ENCODE data around the gene GREB1L.
"Not testable (repeated sequence)": the region's sequence is repeated elsewhere in the genome, so short reads cannot be mapped to it uniquely, and the experiment has no call there.

Gene GREB1L

DNA sequence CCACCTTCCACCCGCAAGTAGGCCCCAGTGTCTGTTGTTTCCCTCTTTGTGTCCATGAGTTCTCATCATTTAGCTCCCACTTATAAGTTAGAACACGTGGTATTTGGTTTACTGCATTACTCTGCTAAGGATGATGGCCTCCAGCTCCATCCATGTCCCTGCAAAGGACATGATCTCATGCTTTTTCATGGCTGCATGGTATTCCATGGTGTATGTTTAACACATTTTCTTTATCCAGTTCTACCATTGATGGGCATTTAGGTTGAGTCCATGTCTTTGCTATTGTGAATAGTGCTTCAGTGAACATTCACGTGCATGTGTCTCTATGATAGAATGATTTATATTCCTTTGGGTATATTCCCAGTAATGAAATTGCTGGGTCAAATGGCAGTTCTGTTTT lies 69.9 kb downstream of the GREB1L start:
- not testable (repeated sequence) for H2BK15ac ChIP-seq (ENCODE audit: low read length); H3K4ac ChIP-seq (ENCODE audit: low read length); H4K8ac ChIP-seq (ENCODE audit: low read depth, low read length); H2BK120ac ChIP-seq (ENCODE audit: low read depth, low read length); H2AFZ ChIP-seq (ENCODE audit: low read length); H2BK12ac ChIP-seq (ENCODE audit: low read length); H3K27me3 ChIP-seq (ENCODE audit: control insufficient read depth in 3 of 3, insufficient read depth in 3 of 3, low read depth in 1 of 3, low read length in 3 of 3); H3K23ac ChIP-seq (ENCODE audit: low read depth, low read length, poor library complexity); H3K9me3 ChIP-seq (replicated peaks in 1 of 2; ENCODE audit: control insufficient read depth in 2 of 2, insufficient read depth in 1 of 2, low read depth in 1 of 2, low read length in 2 of 2); H3K9ac ChIP-seq (ENCODE audit: low read depth, low read length, poor library complexity); H3K14ac ChIP-seq (ENCODE audit: low read length); H3K4me3 ChIP-seq (ENCODE audit: low read length in 2 of 2); H3K79me1 ChIP-seq (ENCODE audit: low read depth, low read length); H3K18ac ChIP-seq (ENCODE audit: low read length); H4K91ac ChIP-seq (ENCODE audit: low read depth, low read length, poor library complexity); H3K4me2 ChIP-seq (ENCODE audit: insufficient read depth, low read length, poor library complexity, severe bottlenecking); H2AK5ac ChIP-seq (ENCODE audit: low read depth, low read length); H3K27ac ChIP-seq (replicated peaks; ENCODE audit: low read length); H2BK5ac ChIP-seq (ENCODE audit: low read length); DNase-seq (ENCODE audit: low spot score)
- peaks cover 18 to 23% of the 10 kb centered on the region in 2 donors for H3K4me1 ChIP-seq (ENCODE audit: control insufficient read depth in 2 of 2, insufficient read depth in 1 of 2, low read depth in 1 of 2, low read length in 2 of 2)
- peaks cover 4 to 49% of the 10 kb centered on the region in 2 donors for H3K36me3 ChIP-seq (replicated peaks in 1 of 2; ENCODE audit: control insufficient read depth in 2 of 2, insufficient read depth in 2 of 2, low read length in 2 of 2)
- no CpG with 5 or more reads among the region's 3 CpGs for WGBS, 2 donors (ENCODE audit: extremely low coverage in 2 of 2, insufficient read length in 2 of 2, insufficient replicate concordance in 1 of 2)

DNA sequence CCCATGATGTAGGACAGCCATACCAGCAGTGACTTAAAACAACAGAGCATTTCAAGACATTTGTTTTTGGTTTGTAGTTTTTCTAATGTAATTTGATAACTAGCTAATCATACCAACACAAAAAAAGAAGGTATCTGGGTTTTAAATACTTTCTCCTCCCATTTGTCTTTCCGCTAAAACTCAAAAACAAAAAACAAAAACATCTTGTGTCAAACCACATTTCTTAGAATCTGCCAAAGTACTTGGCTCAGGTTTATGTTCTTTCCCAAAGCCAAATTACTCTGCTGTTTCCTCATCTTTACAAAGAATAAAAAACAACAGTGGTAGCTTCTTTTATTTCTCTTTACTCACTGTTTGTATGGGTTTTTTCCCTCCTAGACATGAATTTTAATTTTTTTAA lies 71.5 kb downstream of the GREB1L start:
- Histone ChIP-seq H3K4me2 (ENCODE audit: insufficient read depth, low read length, poor library complexity, severe bottlenecking) (no peak overlapping the region), H2BK5ac (ENCODE audit: low read length) (no peak overlapping the region), H2BK15ac (ENCODE audit: low read length) (no peak overlapping the region), H3K14ac (ENCODE audit: low read length) (no peak overlapping the region), H2AK5ac (ENCODE audit: low read depth, low read length) (no peak overlapping the region), H3K9me3 (replicated peaks in 1 of 2; ENCODE audit: control insufficient read depth in 2 of 2, insufficient read depth in 1 of 2, low read depth in 1 of 2, low read length in 2 of 2) (peaks cover 0 to 10% of the 10 kb centered on the region in 2 donors), H2AFZ (ENCODE audit: low read length) (no peak overlapping the region), H3K27ac (replicated peaks; ENCODE audit: low read length) (no peak overlapping the region), H3K36me3 (replicated peaks in 1 of 2; ENCODE audit: control insufficient read depth in 2 of 2, insufficient read depth in 2 of 2, low read length in 2 of 2) (peaks cover 4 to 50% of the 10 kb centered on the region in 2 donors), H3K4ac (ENCODE audit: low read length) (no peak overlapping the region), H3K4me1 (ENCODE audit: control insufficient read depth in 2 of 2, insufficient read depth in 1 of 2, low read depth in 1 of 2, low read length in 2 of 2) (peaks cover 9 to 10% of the 10 kb centered on the region in 2 donors), H3K23ac (ENCODE audit: low read depth, low read length, poor library complexity) (no peak overlapping the region), H4K8ac (ENCODE audit: low read depth, low read length) (no peak overlapping the region), H3K27me3 (ENCODE audit: control insufficient read depth in 3 of 3, insufficient read depth in 3 of 3, low read depth in 1 of 3, low read length in 3 of 3) (no peaks in the 10 kb centered on the region), H3K9ac (ENCODE audit: low read depth, low read length, poor library complexity) (no peak overlapping the region), H3K4me3 (ENCODE audit: low read length in 2 of 2) (no peak overlapping the region), H2BK120ac (ENCODE audit: low read depth, low read length) (no peak overlapping the region), H3K18ac (ENCODE audit: low read length) (no peak overlapping the region), H4K91ac (ENCODE audit: low read depth, low read length, poor library complexity) (no peak overlapping the region), H3K79me1 (ENCODE audit: low read depth, low read length) (peaks cover 4% of the 10 kb centered on the region), H2BK12ac (ENCODE audit: low read length) (no peak overlapping the region)
- WGBS, 2 donors (ENCODE audit: extremely low coverage in 2 of 2, insufficient read length in 2 of 2, insufficient replicate concordance in 1 of 2): no CpG with 5 or more reads among the region's 1 CpG
- DNase-seq (ENCODE audit: low spot score): no peak

GRCh38 chr18:21314724-21315123 lies 72.7 kb downstream of the GREB1L start:
- H3K27me3 ChIP-seq (ENCODE audit: control insufficient read depth in 3 of 3, insufficient read depth in 3 of 3, low read depth in 1 of 3, low read length in 3 of 3): no peaks in the 10 kb centered on the region
- H3K4me3 ChIP-seq (ENCODE audit: low read length in 2 of 2): no peak overlapping the region
- H2BK15ac ChIP-seq (ENCODE audit: low read length): no peak overlapping the region
- no peak overlapping the region for H3K9ac ChIP-seq (ENCODE audit: low read depth, low read length, poor library complexity)
- no peak overlapping the region for H3K4me2 ChIP-seq (ENCODE audit: insufficient read depth, low read length, poor library complexity, severe bottlenecking)
- H3K23ac ChIP-seq (ENCODE audit: low read depth, low read length, poor library complexity): no peak overlapping the region
- no peak for DNase-seq (ENCODE audit: low spot score)
- H2AK5ac ChIP-seq (ENCODE audit: low read depth, low read length): no peak overlapping the region
- no peak overlapping the region for H2BK5ac ChIP-seq (ENCODE audit: low read length)
- H3K4ac ChIP-seq (ENCODE audit: low read length): no peak overlapping the region
- H2BK12ac ChIP-seq (ENCODE audit: low read length): no peak overlapping the region
- H3K14ac ChIP-seq (ENCODE audit: low read length): no peak overlapping the region
- peaks cover 4% of the 10 kb centered on the region for H3K79me1 ChIP-seq (ENCODE audit: low read depth, low read length)
- peaks cover 3 to 7% of the 10 kb centered on the region in 2 donors for H3K4me1 ChIP-seq (ENCODE audit: control insufficient read depth in 2 of 2, insufficient read depth in 1 of 2, low read depth in 1 of 2, low read length in 2 of 2)
- peaks cover 8 to 56% of the 10 kb centered on the region in 2 donors for H3K36me3 ChIP-seq (replicated peaks in 1 of 2; ENCODE audit: control insufficient read depth in 2 of 2, insufficient read depth in 2 of 2, low read length in 2 of 2)
- H4K91ac ChIP-seq (ENCODE audit: low read depth, low read length, poor library complexity): no peak overlapping the region
- H3K27ac ChIP-seq (replicated peaks; ENCODE audit: low read length): no peak overlapping the region
- no peak overlapping the region for H3K18ac ChIP-seq (ENCODE audit: low read length)
- no peak overlapping the region for H2AFZ ChIP-seq (ENCODE audit: low read length)
- H2BK120ac ChIP-seq (ENCODE audit: low read depth, low read length): no peak overlapping the region
- peaks cover 0 to 21% of the 10 kb centered on the region in 2 donors for H3K9me3 ChIP-seq (replicated peaks in 1 of 2; ENCODE audit: control insufficient read depth in 2 of 2, insufficient read depth in 1 of 2, low read depth in 1 of 2, low read length in 2 of 2)
- no peak overlapping the region for H4K8ac ChIP-seq (ENCODE audit: low read depth, low read length)

DNA sequence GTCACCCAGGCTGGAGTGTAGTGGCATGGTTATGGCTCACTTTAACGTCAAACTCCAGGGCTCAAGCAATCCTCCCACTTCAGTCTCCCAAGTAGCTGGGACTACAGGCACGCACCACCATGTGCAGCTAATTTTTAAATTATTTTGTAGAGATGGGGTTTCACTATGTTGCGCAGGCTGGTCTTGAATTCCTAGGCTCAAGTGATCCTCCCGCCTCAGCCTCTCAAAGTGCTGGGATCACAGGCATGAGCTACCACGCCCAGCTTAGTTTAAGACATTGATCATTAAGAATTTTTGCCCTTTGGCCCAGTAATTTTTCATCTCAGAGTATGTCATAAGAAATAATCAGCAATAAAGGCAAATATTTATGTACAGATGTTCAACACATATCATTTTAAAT lies 73.1 kb downstream of the GREB1L start:
- H2BK12ac ChIP-seq (ENCODE audit: low read length); H2AK5ac ChIP-seq (ENCODE audit: low read depth, low read length); H3K4ac ChIP-seq (ENCODE audit: low read length); H3K4me2 ChIP-seq (ENCODE audit: insufficient read depth, low read length, poor library complexity, severe bottlenecking); H3K79me1 ChIP-seq (ENCODE audit: low read depth, low read length); H3K23ac ChIP-seq (ENCODE audit: low read depth, low read length, poor library complexity); H2BK5ac ChIP-seq (ENCODE audit: low read length); H3K4me1 ChIP-seq (ENCODE audit: control insufficient read depth in 2 of 2, insufficient read depth in 1 of 2, low read depth in 1 of 2, low read length in 2 of 2); H3K14ac ChIP-seq (ENCODE audit: low read length); H3K18ac ChIP-seq (ENCODE audit: low read length); H3K27me3 ChIP-seq (ENCODE audit: control insufficient read depth in 3 of 3, insufficient read depth in 3 of 3, low read depth in 1 of 3, low read length in 3 of 3); H3K9ac ChIP-seq (ENCODE audit: low read depth, low read length, poor library complexity); H2BK15ac ChIP-seq (ENCODE audit: low read length); H2BK120ac ChIP-seq (ENCODE audit: low read depth, low read length); H4K8ac ChIP-seq (ENCODE audit: low read depth, low read length); H3K27ac ChIP-seq (replicated peaks; ENCODE audit: low read length); H3K4me3 ChIP-seq (ENCODE audit: low read length in 2 of 2); H4K91ac ChIP-seq (ENCODE audit: low read depth, low read length, poor library complexity); H2AFZ ChIP-seq (ENCODE audit: low read length); DNase-seq (ENCODE audit: low spot score): not testable (repeated sequence)
- no CpG with 5 or more reads among the region's 5 CpGs for WGBS, 2 donors (ENCODE audit: extremely low coverage in 2 of 2, insufficient read length in 2 of 2, insufficient replicate concordance in 1 of 2)
- H3K9me3 ChIP-seq (replicated peaks in 1 of 2; ENCODE audit: control insufficient read depth in 2 of 2, insufficient read depth in 1 of 2, low read depth in 1 of 2, low read length in 2 of 2): peaks cover 0 to 25% of the 10 kb centered on the region in 2 donors
- peaks cover 8 to 57% of the 10 kb centered on the region in 2 donors for H3K36me3 ChIP-seq (replicated peaks in 1 of 2; ENCODE audit: control insufficient read depth in 2 of 2, insufficient read depth in 2 of 2, low read length in 2 of 2)
